Erythroblast (primary cell): Measurements from ENCODE around the gene TNS1.

Experiments
- DNase-seq, 2 experiments: peaks; one replicate each; lab custom pipeline; 2025; lab: John Stamatoyannopoulos, UW
- GATA1 ChIP-seq: IDR thresholded peaks from 2 replicates; pipeline ENCODE4 v1.6.1; 2011; ENCODE audit warnings: low read depth, mild to moderate bottlenecking, control low read depth, low read length, moderate library complexity
- POLR2A ChIP-seq: IDR thresholded peaks from 2 replicates; pipeline ENCODE4 v1.6.1; 2011; ENCODE audit warnings: mild to moderate bottlenecking, low read length

Gene TNS1

DNA sequence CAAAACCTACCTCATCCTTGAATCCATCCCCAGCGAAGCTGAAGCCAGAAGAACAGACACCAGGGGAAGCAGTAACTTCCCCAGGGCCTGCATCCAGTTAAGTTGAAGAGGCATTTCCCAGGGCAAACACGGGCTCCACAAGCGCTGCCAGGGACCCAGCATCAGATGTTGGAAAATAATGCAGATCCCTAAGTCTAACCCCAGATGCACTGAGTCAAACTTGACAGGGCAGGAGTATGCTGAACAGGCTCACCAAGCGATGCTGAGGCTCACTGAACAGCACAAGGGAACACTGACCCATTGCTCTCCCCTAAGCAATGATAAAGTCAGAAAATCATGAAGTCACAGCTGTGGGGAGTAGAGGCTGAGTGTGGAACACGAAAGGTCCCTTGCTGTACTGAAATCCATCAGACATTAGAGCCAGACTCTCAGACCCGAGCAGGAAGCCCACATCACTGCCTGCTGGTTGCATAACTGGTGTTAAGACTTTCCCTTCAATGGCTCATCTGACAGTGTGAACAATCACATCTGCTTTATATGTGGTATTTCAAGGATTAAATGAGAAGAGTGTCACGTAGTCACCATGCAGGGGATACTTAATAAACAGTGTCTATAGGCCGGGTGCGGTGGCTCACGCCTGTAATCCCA lies 36.2 kb downstream of the TNS1 start:
- no peak for TF ChIP-seq POLR2A
- TF ChIP-seq GATA1, result no peak
- DNase-seq, result no peak

DNA sequence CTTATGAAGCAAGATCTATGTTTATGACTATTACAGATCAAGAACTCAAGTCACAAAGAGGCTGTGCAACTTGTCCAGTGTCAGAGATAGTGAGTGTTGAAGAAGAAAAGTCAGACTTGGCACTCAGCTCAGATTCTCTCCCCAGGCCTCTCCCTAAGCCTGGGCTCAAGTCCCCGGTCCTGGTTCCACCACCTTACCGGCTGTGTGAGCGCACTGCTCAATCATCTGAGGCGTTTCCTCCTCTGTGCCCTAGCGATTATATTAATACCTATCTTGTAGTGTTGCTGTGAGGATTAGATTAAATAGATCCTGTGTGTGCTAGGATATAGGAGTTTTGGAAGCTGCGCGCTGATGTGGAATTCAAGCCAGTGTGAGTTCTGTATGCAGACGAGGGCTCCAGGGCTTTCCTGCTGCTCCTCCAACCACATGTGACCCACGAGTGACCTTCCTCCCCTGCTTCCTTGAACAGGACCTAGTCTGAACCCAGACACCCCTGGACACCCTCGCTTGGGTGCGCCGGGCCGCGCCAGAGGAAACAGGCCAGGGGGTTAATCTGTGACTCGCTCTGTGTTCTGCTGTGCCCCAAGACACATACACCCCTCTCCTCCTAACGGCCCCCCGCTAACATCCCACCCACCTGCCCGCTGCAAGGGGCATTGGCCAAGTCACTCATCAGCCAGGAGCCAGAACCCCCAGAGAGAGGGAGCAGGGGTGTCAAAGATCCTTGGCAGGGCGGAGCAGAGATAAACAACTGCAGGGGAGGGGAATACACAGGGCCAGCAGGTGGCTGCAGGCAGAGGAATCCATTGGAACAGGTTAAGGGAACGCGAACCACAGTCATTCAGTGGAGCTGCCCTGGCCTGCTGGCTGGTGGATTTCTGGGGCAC lies 38.3 kb downstream of the TNS1 start:
- no peak for DNase-seq
- TF ChIP-seq GATA1 (no peak), POLR2A (no peak)

DNA sequence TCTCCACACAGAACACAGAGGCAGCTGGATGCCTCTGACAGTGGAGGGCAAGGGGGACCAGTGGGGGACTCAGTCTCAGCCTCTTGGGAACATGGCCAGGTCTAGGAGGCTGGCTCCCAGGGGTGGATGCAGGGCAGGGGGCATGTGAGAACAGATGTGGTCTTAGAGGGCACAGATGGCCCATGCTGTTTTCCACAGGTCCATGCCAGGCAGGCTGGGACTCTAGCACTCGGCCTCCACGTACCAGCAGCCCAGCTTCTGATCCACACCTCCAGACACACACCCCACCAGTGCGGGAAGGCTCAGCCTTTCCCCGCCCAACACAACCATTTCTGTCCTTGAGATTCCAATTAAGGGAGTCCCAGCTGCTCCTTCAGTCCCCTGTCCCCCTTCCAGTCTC lies 42.4 kb downstream of the TNS1 start:
- no peak for DNase-seq
- TF ChIP-seq POLR2A (no peak), GATA1 (no peak)

DNA sequence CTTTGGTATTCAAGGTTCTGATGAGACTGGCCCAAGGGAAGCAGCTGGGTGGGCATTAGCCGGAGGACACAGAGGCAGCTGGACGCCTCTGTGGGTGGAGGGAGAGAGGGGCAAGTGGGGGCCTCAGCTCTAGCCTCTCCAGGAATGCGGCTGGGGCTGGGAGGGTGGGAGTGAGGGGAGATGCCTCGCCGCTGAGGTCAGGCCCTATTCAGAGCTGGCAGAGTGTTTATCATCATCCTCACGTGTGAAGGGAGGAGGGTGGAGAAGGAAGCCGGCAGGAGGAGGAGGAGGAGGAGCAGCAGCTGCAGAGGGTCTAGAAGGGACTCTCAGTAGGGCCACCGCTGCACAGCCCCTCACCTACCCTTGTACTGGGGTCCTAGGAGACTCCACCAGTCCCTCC lies 43.1 kb downstream of the TNS1 start:
- TF ChIP-seq GATA1 (no peak), POLR2A (no peak)
- DNase-seq, result no peak

DNA sequence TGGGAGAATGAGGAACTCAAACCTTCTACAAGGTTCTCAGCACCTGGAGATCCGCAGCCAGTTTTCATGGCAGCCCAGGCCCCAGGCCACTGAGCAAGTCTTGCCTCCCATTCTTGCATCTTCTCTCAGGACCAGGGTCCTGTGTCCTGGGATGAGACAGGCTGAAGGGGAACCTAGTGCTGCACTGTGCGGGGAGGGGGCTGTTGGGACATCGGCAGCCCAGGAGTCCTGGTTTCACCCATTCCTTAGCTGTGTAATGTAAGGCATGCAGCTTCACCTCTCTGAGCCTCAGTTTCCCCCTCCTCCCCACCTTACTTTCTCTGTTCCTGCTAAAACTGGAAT lies 43.9 kb downstream of the TNS1 start:
- TF ChIP-seq GATA1 (no peak), POLR2A (no peak)
- DNase-seq, result no peak

DNA sequence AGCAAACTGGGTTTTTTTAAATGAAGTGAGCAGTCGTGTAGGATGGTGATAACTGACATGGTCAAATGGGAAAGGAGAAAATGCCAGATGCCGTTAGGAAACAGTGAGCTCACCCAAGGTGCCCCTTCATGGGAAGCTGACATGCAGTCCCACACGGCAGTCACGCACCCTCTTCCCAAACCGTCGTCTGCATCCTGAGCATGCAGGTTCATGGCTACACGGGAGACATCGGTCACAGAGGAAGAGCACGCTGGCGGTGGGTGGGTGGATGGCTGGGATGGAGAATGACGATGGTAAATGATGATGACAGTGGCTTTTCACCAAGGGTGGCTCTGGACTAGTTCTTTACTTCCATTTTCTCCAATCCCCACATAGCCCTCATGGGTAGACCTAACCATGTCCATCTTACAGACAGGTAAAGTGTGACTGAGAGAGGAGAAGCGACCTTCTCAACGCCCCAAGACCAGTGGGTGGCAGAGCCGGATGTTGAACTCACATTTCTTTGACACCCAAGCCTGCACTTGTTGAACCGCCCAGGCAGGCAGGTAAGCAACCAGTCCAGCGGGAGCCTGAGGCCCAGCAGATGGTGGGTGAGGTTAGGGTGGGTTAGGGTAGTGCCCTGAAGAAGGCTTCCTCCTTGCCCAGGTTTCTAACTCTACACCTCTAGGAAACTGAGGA lies 44.5 kb downstream of the TNS1 start:
- no peak for DNase-seq
- no peak for TF ChIP-seq POLR2A
- no peak for TF ChIP-seq GATA1

DNA sequence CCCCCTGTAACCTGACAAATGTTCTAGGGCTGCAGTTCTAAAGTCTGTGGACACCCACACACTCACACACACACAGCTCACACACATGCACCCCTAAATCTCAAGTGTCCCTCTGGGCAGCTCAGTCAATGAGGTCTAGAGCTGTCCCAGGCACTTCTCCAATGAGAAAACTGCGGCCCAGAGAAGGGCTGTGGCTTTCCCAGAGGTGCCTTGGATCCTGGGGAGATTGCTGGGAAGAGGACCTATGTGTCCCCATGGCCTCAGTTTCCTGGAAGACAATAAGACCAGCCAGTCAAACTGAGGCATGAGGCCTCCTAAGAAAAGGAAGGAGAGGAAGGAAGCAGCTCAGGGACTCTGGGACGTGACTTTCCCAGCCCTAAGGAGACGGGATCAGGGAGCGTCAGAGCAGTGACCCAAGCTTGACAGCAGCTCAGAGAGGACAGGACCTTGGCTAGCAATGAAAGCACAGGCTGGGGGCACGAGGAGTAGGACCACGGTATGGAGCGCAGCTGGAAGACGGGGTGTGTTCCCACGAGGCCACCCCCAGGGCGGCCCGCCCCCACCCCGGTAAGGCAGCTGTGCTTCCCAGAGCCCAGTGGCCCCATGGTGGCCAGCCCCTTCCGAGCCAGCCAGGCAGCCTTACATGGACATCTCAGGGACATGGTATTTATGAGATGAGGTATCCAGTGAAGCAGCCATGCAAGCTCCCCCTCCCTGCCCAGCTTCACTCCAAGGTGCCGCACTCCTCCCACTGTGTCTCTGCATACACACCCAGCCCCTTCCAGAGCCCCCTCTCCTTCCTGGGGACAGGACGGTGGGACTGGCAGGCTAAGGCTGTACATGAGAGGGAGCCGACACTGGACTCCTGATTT lies 46.0 kb downstream of the TNS1 start:
- TF ChIP-seq GATA1 (no peak), POLR2A (no peak)
- DNase-seq, result no peak

DNA sequence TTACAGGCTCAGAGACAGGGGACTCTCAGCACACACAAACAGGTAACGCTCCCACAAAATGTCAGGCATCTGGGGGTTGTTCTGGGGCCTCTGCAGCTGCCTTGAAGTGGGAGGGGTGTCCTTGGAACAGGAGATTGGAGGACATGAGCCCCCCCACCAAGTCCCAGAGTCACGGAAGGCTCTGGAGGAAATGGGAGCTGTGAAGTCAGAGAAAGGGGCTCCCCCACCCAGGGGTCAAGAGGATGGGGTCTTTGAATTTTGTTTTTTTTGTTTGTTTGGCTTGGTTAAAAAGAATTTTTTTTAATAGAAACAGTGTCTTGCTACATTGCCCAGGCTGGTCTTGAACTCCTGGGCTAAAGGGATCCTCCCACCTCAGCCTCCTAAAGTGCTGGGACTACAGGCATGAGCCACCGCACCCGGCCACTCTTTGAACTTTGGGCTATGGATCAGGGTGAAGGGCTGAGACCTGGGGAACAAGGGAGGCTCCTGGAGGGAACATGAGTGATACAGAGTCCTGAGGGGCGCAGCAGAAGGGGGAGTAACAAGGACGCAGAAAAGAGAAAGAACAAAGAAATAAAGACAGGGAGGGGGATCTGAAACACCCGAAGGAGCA lies 46.8 kb downstream of the TNS1 start:
- no peak for TF ChIP-seq POLR2A
- TF ChIP-seq GATA1, result no peak
- no peak for DNase-seq

DNA sequence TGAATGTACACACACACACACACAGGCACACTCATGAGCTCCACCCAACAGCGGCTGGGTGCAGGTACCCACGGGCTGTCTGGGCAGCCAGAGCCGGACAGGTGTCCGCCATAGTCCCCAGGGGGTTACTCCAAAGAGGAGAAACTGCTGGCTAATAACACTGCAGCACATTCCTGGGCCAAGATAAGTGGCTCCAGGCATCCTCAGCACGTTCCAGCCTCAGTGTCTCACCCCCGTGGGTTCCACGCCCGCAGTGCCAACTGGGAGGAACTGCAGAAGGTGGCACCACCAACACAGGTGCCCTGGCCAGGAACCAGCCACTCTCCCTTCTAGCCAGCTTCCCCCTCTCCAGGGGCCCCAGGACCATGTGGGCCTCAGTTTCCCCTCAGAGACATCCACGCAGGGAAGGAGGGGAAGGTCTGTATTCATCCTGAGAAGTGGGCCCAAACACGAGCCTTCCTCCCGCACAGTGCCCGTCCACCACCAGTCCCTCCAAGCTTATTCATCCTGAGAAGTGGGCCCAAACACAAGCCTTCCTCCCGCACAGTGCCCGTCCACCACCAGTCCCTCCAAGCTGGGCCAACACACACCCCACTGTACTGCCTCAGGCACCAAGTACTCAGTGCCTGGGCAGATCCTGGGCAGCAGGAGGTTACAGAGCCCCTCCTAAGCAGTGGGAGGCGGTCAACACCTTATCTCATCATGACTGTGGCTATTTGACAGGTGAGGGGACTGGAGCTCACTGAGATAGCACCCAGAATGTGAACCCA lies 47.6 kb downstream of the TNS1 start:
- no peak for TF ChIP-seq POLR2A
- TF ChIP-seq GATA1, result no peak
- DNase-seq, result no peak

DNA sequence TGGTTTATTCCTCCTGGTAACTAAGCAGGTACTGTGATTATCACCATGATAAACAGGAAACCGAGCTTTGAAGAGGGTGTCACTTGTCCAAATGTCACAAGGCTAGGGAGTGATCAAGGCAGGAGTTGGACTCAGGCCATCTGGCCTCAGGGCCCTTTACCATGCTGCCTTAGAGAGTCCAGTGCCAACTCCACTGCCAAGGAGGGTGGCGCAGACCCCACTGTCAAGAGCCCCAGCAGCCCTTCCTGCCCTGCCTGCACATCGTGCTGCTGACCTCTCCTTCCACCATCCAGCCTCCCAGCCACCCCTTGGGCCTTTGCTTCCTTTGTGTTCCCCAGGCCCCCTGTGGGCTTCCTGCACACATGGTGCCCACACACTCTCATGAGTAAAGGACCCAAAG lies 48.3 kb downstream of the TNS1 start:
- TF ChIP-seq POLR2A, result no peak
- no peak for TF ChIP-seq GATA1

DNA sequence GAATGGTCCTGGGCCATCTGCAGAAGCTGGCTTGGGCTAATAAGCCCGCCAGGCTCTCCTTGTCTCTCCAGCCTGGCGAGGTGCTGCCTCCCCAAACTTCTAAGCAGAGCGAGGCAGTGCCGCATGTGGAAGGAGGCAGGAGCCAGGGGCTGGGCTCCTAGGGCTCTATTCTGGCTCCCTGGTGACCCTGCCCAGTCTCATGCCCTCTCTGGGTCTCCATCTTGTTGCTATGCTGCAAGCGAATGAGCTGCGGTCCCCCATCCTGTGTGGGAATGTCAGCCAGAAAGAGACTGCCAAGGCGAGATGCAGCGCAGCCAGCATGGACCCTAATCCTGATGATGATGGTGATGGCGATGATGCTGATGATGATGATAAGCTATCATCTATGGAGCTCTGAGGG lies 48.7 kb downstream of the TNS1 start:
- TF ChIP-seq GATA1 (no peak), POLR2A (no peak)
- no peak for DNase-seq

More for the DNA sequence above, 48.3 kb downstream of the TNS1 start:
- DNase-seq, result no peak

DNA sequence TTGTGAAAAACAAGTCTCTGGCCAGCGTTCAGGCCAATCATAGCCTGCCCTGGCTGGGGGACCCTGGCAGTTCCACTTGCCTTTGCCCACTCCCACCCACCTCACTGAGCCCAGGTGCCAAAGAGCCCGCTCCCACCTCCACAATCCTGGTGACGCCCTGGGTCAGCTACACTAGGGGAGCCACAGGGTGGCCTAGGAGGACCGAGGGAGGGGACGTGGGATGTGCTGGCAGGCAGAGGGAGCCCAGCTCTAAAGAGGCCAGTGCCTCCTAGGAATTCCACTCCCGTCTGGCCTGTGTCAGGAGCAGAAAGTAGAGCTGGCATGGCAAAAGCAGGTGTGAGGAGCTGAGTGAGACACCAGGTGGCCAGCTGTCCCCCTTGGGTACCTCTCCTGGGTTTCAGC lies 49.3 kb downstream of the TNS1 start:
- DNase-seq, result no peak
- TF ChIP-seq POLR2A (no peak), GATA1 (no peak)
